GM19043 (cell line): ENCODE results near the gene EMC10.
"Not testable (repeated sequence)": the region's sequence is repeated elsewhere in the genome, so short reads cannot be mapped to it uniquely, and the experiment has no call there.

Experiments used
- ATAC-seq: cut with Tn5 transposase; IDR thresholded peaks from one replicate; pipeline ENCODE4 v1.9.1; 2021; ENCODE audit warnings: low read depth; ENCODE audit not compliant: unreplicated experiment

Gene EMC10

GRCh38 chr19:50512112-50512998 is 36.0 kb downstream of the EMC10 start:
- no peak for ATAC-seq

GRCh38 chr19:50512999-50513745 is 36.9 kb downstream of the EMC10 start:
- ATAC-seq = no peak

GRCh38 chr19:50513746-50514345 is 37.5 kb downstream of the EMC10 start, which contains the start of gene ASPDH:
TSS of gene ASPDH (minus strand) at chr19:50513913. CDS start at chr19:50513823, 90 bp downstream.
- no peak for ATAC-seq

GRCh38 chr19:50514346-50515167 is 38.2 kb downstream of the EMC10 start:
- ATAC-seq = no peak

GRCh38 chr19:50515168-50515561 is 38.9 kb downstream of the EMC10 start:
- ATAC-seq = no peak

GRCh38 chr19:50516456-50516855 is 40.1 kb downstream of the EMC10 start:
- no peak for ATAC-seq

- no peak for ATAC-seq
Observed at GRCh38 chr19:50516964-50517703, 40.8 kb downstream of the EMC10 start.

- no peak for ATAC-seq
Observed at GRCh38 chr19:50517704-50518075, 41.4 kb downstream of the EMC10 start.

- no peak for ATAC-seq
Observed at GRCh38 chr19:50518091-50519005, 42.0 kb downstream of the EMC10 start.

- ATAC-seq = no peak
Observed at GRCh38 chr19:50519006-50519575, 42.8 kb downstream of the EMC10 start.

GRCh38 chr19:50520822-50521465 is 44.6 kb downstream of the EMC10 start:
- no peak for ATAC-seq

GRCh38 chr19:50522881-50523280 is 46.6 kb downstream of the EMC10 start:
- ATAC-seq = no peak

- ATAC-seq = not testable (repeated sequence)
Observed at GRCh38 chr19:50528052-50528451, 51.7 kb downstream of the EMC10 start.

GRCh38 chr19:50531171-50531612 is 54.9 kb downstream of the EMC10 start:
- ATAC-seq = no peak

GRCh38 chr19:50532952-50533351 is 56.6 kb downstream of the EMC10 start:
- no peak for ATAC-seq

- ATAC-seq = no peak
Observed at GRCh38 chr19:50534478-50534877, 58.2 kb downstream of the EMC10 start.

GRCh38 chr19:50535672-50536187 is 59.4 kb downstream of the EMC10 start:
- no peak for ATAC-seq
